HG03571 (cell line): ENCODE results near the gene DDX11.
"Not testable (repeated sequence)": the region's sequence is repeated elsewhere in the genome, so short reads cannot be mapped to it uniquely, and the experiment has no call there.

Source experiments
- ATAC-seq: cut with Tn5 transposase; IDR thresholded peaks from one replicate; pipeline ENCODE4 v1.9.1; 2021; ENCODE audit not compliant: unreplicated experiment

The DDX11 gene

GRCh38 chr12:31120392-31121008, 46.8 kb downstream of the DDX11 start:
- no peak for ATAC-seq

- not testable (repeated sequence) for ATAC-seq
Measured at GRCh38 chr12:31121022-31121728, 47.5 kb downstream of the DDX11 start.

- ATAC-seq: no peak
Measured at GRCh38 chr12:31122481-31122880, 48.8 kb downstream of the DDX11 start.

GRCh38 chr12:31124158-31124557, 50.5 kb downstream of the DDX11 start:
- ATAC-seq: not testable (repeated sequence)

DNA sequence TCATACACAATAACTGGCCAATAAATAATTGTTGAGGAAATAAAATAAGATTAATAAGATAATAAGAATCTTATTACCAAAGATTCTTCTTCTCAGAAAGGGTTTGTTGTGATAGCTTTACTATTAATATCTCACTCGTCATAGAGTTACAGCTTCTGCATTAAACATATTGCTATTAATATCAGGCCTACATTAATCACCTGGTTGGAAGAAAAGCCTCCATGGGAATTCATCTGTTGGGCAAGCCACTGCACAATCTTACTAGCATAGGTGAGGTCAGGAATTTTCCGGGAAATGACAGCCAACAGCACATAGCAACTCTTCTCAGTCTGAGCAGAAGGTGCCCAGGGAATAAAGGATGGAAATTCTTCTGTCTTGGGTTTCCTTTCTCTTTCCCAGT, 51.5 kb downstream of the DDX11 start:
- not testable (repeated sequence) for ATAC-seq

DNA sequence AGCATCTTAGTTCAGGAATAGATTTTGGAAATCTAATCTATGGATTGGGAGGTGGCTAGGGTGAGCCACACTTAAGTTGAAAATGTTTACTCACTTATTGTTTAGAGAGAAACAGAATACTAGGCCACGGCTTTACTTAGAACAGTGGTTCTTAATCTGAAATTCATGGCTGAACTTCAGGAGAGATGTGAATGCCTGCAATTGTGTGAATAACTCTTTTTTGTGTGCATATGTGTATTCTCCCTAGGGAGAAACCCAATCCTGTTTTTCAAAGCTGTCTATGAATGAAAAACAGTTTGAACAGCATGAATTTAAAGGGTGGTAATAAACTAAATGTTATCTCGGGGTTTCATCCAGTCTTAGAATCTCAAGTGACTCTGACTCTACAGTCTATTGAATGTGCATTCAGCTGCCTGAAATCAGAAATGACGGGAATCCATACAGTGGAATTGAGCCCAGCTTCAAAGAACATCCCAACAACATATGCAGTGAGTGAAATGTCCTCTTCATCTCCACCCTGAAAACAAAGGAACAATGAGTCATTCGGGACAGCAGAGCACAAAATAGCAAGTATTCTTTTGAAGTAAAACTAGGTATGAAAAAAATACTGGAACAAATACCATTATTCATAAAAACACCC, 53.7 kb downstream of the DDX11 start:
- ATAC-seq: not testable (repeated sequence)

GRCh38 chr12:31136581-31136980, 62.9 kb downstream of the DDX11 start:
- ATAC-seq: not testable (repeated sequence)

GRCh38 chr12:31144768-31145167, 71.1 kb downstream of the DDX11 start:
- not testable (repeated sequence) for ATAC-seq

DNA sequence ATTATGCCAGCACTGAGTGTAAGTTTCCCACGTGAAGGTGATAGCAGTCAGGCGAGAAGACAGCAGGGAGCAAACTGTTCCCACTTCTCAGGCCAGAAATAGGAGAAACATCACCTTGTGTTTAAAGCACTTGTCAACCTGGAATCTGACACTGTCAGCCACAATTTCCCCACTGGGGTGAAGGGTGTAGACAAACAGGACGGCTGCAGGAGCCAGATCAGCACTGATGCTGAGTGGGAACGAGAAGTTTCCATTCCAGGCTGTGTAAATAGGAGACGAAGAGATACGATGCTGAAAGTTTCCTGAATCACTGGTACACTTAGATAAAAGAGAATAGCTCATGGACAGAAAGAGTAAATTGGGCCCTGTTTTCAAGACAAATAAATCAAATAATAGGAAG, 71.6 kb downstream of the DDX11 start:
- ATAC-seq: not testable (repeated sequence)

- ATAC-seq: not testable (repeated sequence)
Measured at GRCh38 chr12:31147415-31147814, 73.8 kb downstream of the DDX11 start.

GRCh38 chr12:31150766-31151165, 77.1 kb downstream of the DDX11 start:
- not testable (repeated sequence) for ATAC-seq
